A549 (cell line): ENCODE measurements around the gene HBG1. TPM values are rescaled to one million over a fixed set of nuclear protein-coding genes. Genes with fewer than 3 reads are reported as not detected.

ENCODE experiments used
- ATAC-seq, 2 experiments: fragments of 200-7000 bp in 1 of 2; fragments of >200 bp in 1 of 2; cut with Nextera tagmentation in 1 of 2; cut with Tn5 transposase in 1 of 2; 3 replicates each; pipeline versions ENCODE4 v1.8.0 to v1.9.1; 2018 to 2020; ENCODE audit warnings: mild to moderate bottlenecking in 1 of 2, moderate library complexity in 1 of 2
- CTCF ChIA-PET: fragments of 300-600 bp; sonication (Branson Sonifier 250); formaldehyde crosslinking; extraction: SDS; loops from one replicate; lab custom pipeline; 2021; ENCODE audit warnings: antibody characterized with exemption, inconsistent platforms; lab: Yijun Ruan, JAX
- POLR2A ChIA-PET: fragments of 350-600 bp; formaldehyde crosslinking; extraction: SDS; loops from one replicate; lab custom pipeline; 2021; ENCODE audit warnings: antibody characterized with exemption, inconsistent platforms; lab: Yijun Ruan, JAX
- DNase-seq, 2 experiments: peaks; one replicate each; pipeline versions ENCODE4 v3.0.0 to v3.0.0-alpha.2; 2011 to 2016; ENCODE audit warnings: low read depth in 1 of 2, low spot score in 1 of 2
- FAIRE-seq: peaks from 2 replicates; lab custom pipeline; 2011; peaks lifted over from hg19 to GRCh38; lab: Jason Lieb, UNC
- H3K27ac ChIP-seq, 2 experiments: fragments of >200 bp; sonication (Bioruptor Twin); formaldehyde crosslinking; 3 replicates each; pipeline ENCODE4 v1.5.1; 2016 to 2017
- H3K4me1 ChIP-seq: fragments of >200 bp; sonication (Bioruptor Twin); formaldehyde crosslinking; 3 replicates; pipeline ENCODE4 v1.6.1; 2016
- H3K4me2 ChIP-seq: fragments of >200 bp; sonication (Bioruptor Twin); formaldehyde crosslinking; 3 replicates; pipeline ENCODE4 v1.6.1; 2016
- H3K4me3 ChIP-seq: fragments of >200 bp; sonication (Bioruptor Twin); formaldehyde crosslinking; 3 replicates; pipeline ENCODE4 v1.5.1; 2016
- H3K9me3 ChIP-seq: fragments of >200 bp; sonication (Bioruptor Twin); formaldehyde crosslinking; 3 replicates; pipeline ENCODE4 v1.6.1; 2016
- BCL3 ChIP-seq: fragments of >200 bp; sonication (Bioruptor Twin); formaldehyde crosslinking; IDR thresholded peaks from 3 replicates; pipeline ENCODE4 v1.6.1; 2016
- CBX2 ChIP-seq: fragments of 200-600 bp; sonication (generic); IDR thresholded peaks from 2 replicates; pipeline ENCODE4 v1.6.1; 2016; ENCODE audit warnings: low read depth, mild to moderate bottlenecking, borderline replicate concordance
- CHD4 ChIP-seq: fragments of 200-600 bp; sonication (generic); IDR thresholded peaks from 2 replicates; pipeline ENCODE4 v1.6.1; 2016; ENCODE audit warnings: antibody characterized with exemption, mild to moderate bottlenecking, borderline replicate concordance
- ESRRA ChIP-seq: fragments of 150-350 bp; IDR thresholded peaks from 2 replicates; pipeline ENCODE4 v1.6.1; 2014; ENCODE audit warnings: mild to moderate bottlenecking, low read length, borderline replicate concordance
- FOSL2 ChIP-seq, 2 experiments: fragments of 450-650 bp in 1 of 2; fragments of >200 bp in 1 of 2; sonication (Bioruptor Twin) in 1 of 2; formaldehyde crosslinking; IDR thresholded peaks; 2 replicates each; pipeline versions ENCODE4 v1.5.0 to v1.6.1; 2016 to 2020; ENCODE audit warnings: mild to moderate bottlenecking in 1 of 2, moderate library complexity in 1 of 2
- GATA3 ChIP-seq: IDR thresholded peaks from 2 replicates; pipeline ENCODE4 v1.6.1; 2012; ENCODE audit warnings: borderline replicate concordance
- HMGXB4 ChIP-seq: fragments of 250-450 bp; sonication (Bioruptor Pico); IDR thresholded peaks from 2 replicates; pipeline ENCODE4 v1.5.0; 2021; ENCODE audit warnings: mild to moderate bottlenecking, moderate library complexity, borderline replicate concordance
- KDM5A ChIP-seq: fragments of 200-600 bp; sonication (generic); IDR thresholded peaks from 2 replicates; pipeline ENCODE4 v1.6.1; 2016; ENCODE audit warnings: antibody characterized with exemption, mild to moderate bottlenecking
- MAFK ChIP-seq: fragments of 450-650 bp; IDR thresholded peaks from 2 replicates; pipeline ENCODE4 v1.6.1; 2014; ENCODE audit not compliant: partially characterized antibody
- MAZ ChIP-seq: fragments of 150-350 bp; IDR thresholded peaks from 2 replicates; pipeline ENCODE4 v1.6.1; 2014; ENCODE audit warnings: antibody characterized with exemption, low read depth, low read length, borderline replicate concordance
- NFE2L2 ChIP-seq: fragments of 150-350 bp; conservative IDR thresholded peaks from 2 replicates; pipeline ENCODE4 v1.6.1; 2014; ENCODE audit warnings: low read length
- PBX3 ChIP-seq: IDR thresholded peaks from 2 replicates; pipeline ENCODE4 v1.6.1; 2012
- POLR2A ChIP-seq: IDR thresholded peaks from 2 replicates; pipeline ENCODE4 v1.6.1; 2012; ENCODE audit warnings: mild to moderate bottlenecking, low read length
- POLR2AphosphoS2 ChIP-seq: conservative IDR thresholded peaks from 2 replicates; pipeline ENCODE4 v1.6.1; 2012; ENCODE audit warnings: low read length, improper control_type of control experiment, inconsistent platforms
- RARB ChIP-seq: fragments of 250-450 bp; sonication (Bioruptor Pico); IDR thresholded peaks from 2 replicates; pipeline ENCODE4 v1.8.0; 2021; ENCODE audit warnings: mild to moderate bottlenecking, moderate library complexity
- RCOR1 ChIP-seq: fragments of 150-350 bp; IDR thresholded peaks from 2 replicates; pipeline ENCODE4 v1.6.1; 2014; ENCODE audit warnings: antibody characterized with exemption, low read length, low read depth
- RFX5 ChIP-seq: fragments of 450-650 bp; IDR thresholded peaks from 2 replicates; pipeline ENCODE4 v1.7.1; 2014; ENCODE audit warnings: antibody characterized with exemption, mild to moderate bottlenecking, moderate library complexity
- SMC3 ChIP-seq: fragments of >200 bp; sonication (Bioruptor Twin); formaldehyde crosslinking; IDR thresholded peaks from 3 replicates; pipeline ENCODE4 v1.6.1; 2018; ENCODE audit warnings: inconsistent platforms
- TFCP2L1 ChIP-seq: fragments of 250-450 bp; sonication (Bioruptor Pico); IDR thresholded peaks from 2 replicates; pipeline ENCODE4 v1.5.0; 2021; ENCODE audit warnings: mild to moderate bottlenecking
- ZNF302 ChIP-seq: fragments of 250-450 bp; sonication (Bioruptor Pico); IDR thresholded peaks from 2 replicates; pipeline ENCODE4 v1.9.0; 2021; ENCODE audit warnings: inconsistent platforms, mild to moderate bottlenecking, moderate library complexity
- WGBS: methylation state at CpG from one replicate; pipeline ENCODE4 v1.1.6; 2017; ENCODE audit errors: missing lambda C conversion rate; 5-methylcytosine and 5-hydroxymethylcytosine counted together
- polyA plus RNA-seq, 4 experiments: library from polyadenylated mRNA; depleted of rRNA in 3 of 4; stranded (reverse); fragments of >200 nt; fragmentation: RNase III in 1 of 4; extraction: RNeasy Plus Mini Kit Qiagen cat#74134 plus additional on column Dnase treatment in 1 of 4; gene quantifications; 2 replicates in 3 of 4; 3 replicates in 1 of 4; pipeline ENCODE4 v1.2.3, GENCODE V29; 2011 to 2017

Gene HBG1
- polyA plus RNA-seq, 2 of the 4 experiments (the other 2 are of a cell fraction) = not detected

GRCh38 chr11:5288906-5289550 is 39.4 kb upstream of the HBG1 start:
- Histone ChIP-seq H3K4me2 (no peak overlapping the region), H3K27ac (no peak overlapping the region; a peak in 1 of 6 replicates), H3K4me3 (no peak overlapping the region), H3K9me3 (no peaks in the 10 kb centered on the region), H3K4me1 (no peaks in the 10 kb centered on the region)
- FAIRE-seq = no peak
- POLR2A ChIA-PET = no interaction called here
- no peak for DNase-seq
- ATAC-seq = no peak
- CTCF ChIA-PET = interaction anchor here (0.7 to 3.9 kb wide), 5 partner anchors 10 to 164 kb away, joined by 3 to 44 read pairs (median 3); no protein-coding TSS in a partner anchor
- TF ChIP-seq ZNF302 (CRISPR knock-in tag) (no peak), CHD4 (no peak), FOSL2 (IDR thresholded peaks at IDR 0.05) (no peak), FOSL2 (CRISPR knock-in tag; IDR thresholded peaks at IDR 0.05) (no peak), TFCP2L1 (CRISPR knock-in tag) (no peak), ESRRA (no peak), POLR2AphosphoS2 (no peak), RFX5 (no peak), MAZ (no peak), GATA3 (no peak), POLR2A (no peak), CBX2 (no peak), RARB (CRISPR knock-in tag) (no peak)
- 77% methylated on average over 6 of the region's 6 CpGs for WGBS

- ChIA-PET POLR2A (no interaction called here), CTCF (interaction anchor here (0.7 to 3.9 kb wide), 4 partner anchors 10 to 163 kb away, joined by 3 to 44 read pairs (median 4); no protein-coding TSS in a partner anchor)
- H3K4me2 ChIP-seq = no peak overlapping the region
- FAIRE-seq (no peak), DNase-seq (no peak), ATAC-seq (no peak)
- no peaks in the 10 kb centered on the region for H3K9me3 ChIP-seq
- no peak for TF ChIP-seq POLR2AphosphoS2
- H3K27ac ChIP-seq = no peak overlapping the region
- WGBS = 63% methylated on average over 7 of the region's 7 CpGs
- no peak overlapping the region for H3K4me3 ChIP-seq
- H3K4me1 ChIP-seq = no peaks in the 10 kb centered on the region
Observed at GRCh38 chr11:5288108-5288905, 38.6 kb upstream of the HBG1 start.

- no peak overlapping the region for H3K4me3 ChIP-seq
- H3K9me3 ChIP-seq = no peaks in the 10 kb centered on the region
- no peaks in the 10 kb centered on the region for H3K4me1 ChIP-seq
- DNase-seq (no peak), FAIRE-seq (no peak), ATAC-seq (no peak)
- 65% methylated on average over 3 of the region's 3 CpGs for WGBS
- no peak overlapping the region for H3K4me2 ChIP-seq
- H3K27ac ChIP-seq = no peak overlapping the region
- CTCF ChIA-PET = interaction anchor here (0.7 to 1.4 kb wide), 2 partner anchors 56 to 82 kb away, joined by 3 read pairs; no protein-coding TSS in a partner anchor
- TF ChIP-seq RCOR1 (no peak), BCL3 (no peak), KDM5A (no peak), MAZ (no peak), PBX3 (no peak), SMC3 (no peak), MAFK (no peak), HMGXB4 (no peak), NFE2L2 (no peak)
- TF ChIP-seq, all 56 proteins: peak for 0
- POLR2A ChIA-PET = no interaction called here
Observed at GRCh38 chr11:5286901-5287300, 37.2 kb upstream of the HBG1 start.
